ENCODE measurements around the gene CYP27B1. TPM values are rescaled to one million over a fixed set of nuclear protein-coding genes. Genes with fewer than 3 reads are reported as not detected.

The CYP27B1 gene
- total RNA-seq, 1 donor from 2014 or later: 3.6 TPM

DNA sequence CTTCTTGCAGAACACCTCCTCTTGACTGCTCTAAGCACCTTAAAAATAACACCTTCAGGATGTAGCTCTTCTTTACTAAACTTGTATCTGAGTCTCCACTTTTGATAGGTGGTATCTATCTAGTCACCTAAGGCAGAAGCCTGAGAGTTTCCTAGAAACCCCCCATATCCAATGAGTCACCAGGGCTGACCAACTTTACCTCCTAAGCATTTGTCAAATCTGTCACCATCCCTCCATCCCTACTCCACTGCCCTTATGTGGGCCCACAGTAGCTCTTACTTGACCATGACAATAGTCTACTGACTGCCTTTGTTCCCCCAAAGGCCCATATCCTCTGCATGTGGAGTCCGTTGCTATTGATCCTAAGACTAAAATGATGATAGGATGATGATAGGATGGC is 35.7 kb upstream of the CYP27B1 start:
- H3K4me3 ChIP-seq (ENCODE audit: low read depth, low read length): no peak overlapping the region
- TF ChIP-seq CTCF (conservative IDR thresholded peaks at IDR 0.05; ENCODE audit: low read depth, low read length): no peak
- no peak for DNase-seq (ENCODE audit: low read depth)

DNA sequence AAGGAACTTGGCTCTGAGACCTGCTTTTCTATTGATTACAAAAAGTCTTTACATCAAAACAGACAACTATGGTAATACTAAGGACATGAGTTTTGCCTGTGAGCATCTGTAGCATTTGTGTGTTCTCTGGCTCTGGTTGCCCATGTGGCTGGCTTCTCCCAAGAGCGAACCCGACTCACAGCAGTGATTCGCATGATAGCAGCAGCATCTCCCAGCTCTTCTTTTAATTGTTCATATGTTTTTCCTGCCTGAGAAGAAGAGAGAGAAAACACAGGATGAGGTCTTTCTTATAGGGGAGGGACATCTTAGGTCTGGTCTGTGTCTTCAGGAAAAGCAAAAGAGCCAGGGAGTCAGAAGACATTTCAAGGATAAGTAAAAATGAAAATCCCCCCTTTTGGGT is 34.1 kb upstream of the CYP27B1 start:
- H3K4me3 ChIP-seq (ENCODE audit: low read depth, low read length): no peak overlapping the region
- TF ChIP-seq CTCF (conservative IDR thresholded peaks at IDR 0.05; ENCODE audit: low read depth, low read length): no peak
- no peak for DNase-seq (ENCODE audit: low read depth)

DNA sequence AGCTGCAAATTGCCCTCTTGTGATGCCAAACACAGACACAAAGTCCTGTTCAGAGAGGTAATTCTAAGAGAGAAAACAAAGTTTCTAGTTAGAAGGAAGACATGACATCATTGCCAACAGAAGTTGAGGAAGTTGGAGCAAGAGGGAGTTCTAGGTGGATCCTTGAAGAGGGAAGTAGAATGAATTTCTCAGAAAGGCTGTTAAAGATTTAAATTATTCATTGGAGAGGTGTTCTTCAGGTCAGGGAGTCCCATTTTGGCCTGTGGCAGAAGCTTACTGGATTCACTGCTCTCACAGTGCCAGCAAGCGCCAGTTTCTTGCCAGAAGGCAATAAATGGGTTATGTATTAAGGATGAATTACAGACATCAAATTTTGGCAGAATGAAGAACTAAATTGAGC is 31.1 kb upstream of the CYP27B1 start:
- no peak for DNase-seq (ENCODE audit: low read depth)
- no peak for TF ChIP-seq CTCF (conservative IDR thresholded peaks at IDR 0.05; ENCODE audit: low read depth, low read length)
- H3K4me3 ChIP-seq (ENCODE audit: low read depth, low read length): no peak overlapping the region

- TF ChIP-seq CTCF (conservative IDR thresholded peaks at IDR 0.05; ENCODE audit: low read depth, low read length): no peak
- no peak overlapping the region for H3K4me3 ChIP-seq (ENCODE audit: low read depth, low read length)
- DNase-seq (ENCODE audit: low read depth): no peak
Observed at GRCh38 chr12:57796996-57797395, 30.1 kb upstream of the CYP27B1 start.

- TF ChIP-seq CTCF (conservative IDR thresholded peaks at IDR 0.05; ENCODE audit: low read depth, low read length): no peak
- no peak overlapping the region for H3K4me3 ChIP-seq (ENCODE audit: low read depth, low read length)
- no peak for DNase-seq (ENCODE audit: low read depth)
Observed at GRCh38 chr12:57795354-57795753, 28.5 kb upstream of the CYP27B1 start.

DNA sequence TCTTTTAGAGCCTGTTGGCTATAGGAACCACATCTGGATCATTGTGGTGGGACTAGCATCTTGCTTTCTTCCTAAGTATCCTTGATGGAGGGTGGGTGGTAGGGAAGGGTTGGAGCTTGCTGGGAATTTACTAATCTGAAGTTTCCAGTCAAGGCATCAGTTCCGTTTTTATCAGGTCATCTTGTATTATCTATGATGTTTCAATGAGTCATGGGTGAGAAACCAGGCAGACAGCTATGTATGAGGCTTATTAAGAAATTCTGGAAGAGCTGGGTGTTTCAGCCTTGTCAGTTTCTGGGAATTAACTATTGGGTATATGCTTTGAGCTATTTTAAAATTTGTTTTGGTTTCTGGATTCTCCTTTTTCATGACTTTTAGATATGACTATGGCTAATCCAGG is 27.0 kb upstream of the CYP27B1 start:
- DNase-seq (ENCODE audit: low read depth): no peak
- H3K4me3 ChIP-seq (ENCODE audit: low read depth, low read length): no peak overlapping the region
- no peak for TF ChIP-seq CTCF (conservative IDR thresholded peaks at IDR 0.05; ENCODE audit: low read depth, low read length)

GRCh38 chr12:57783861-57784260 is 17.0 kb upstream of the CYP27B1 start:
- H3K4me3 ChIP-seq (ENCODE audit: low read depth, low read length): no peak overlapping the region
- no peak for DNase-seq (ENCODE audit: low read depth)
- TF ChIP-seq CTCF (conservative IDR thresholded peaks at IDR 0.05; ENCODE audit: low read depth, low read length): no peak

Data from epithelial cell of proximal tubule (primary cell).